WI38 (cell line): Measurements from ENCODE around the gene OVAAL.

ENCODE experiments used
- H3K4me3 ChIP-seq: 2 replicates; pipeline ENCODE4 v1.5.1; 2011; ENCODE audit warnings: low read depth, mild to moderate bottlenecking, control low read depth, low read length
- TF ChIP-seq, protein P1 (sequence below): IDR thresholded peaks from 2 replicates; pipeline ENCODE4 v1.5.1; 2012; ENCODE audit warnings: low read depth, mild to moderate bottlenecking, control low read depth, low read length

The OVAAL gene

DNA sequence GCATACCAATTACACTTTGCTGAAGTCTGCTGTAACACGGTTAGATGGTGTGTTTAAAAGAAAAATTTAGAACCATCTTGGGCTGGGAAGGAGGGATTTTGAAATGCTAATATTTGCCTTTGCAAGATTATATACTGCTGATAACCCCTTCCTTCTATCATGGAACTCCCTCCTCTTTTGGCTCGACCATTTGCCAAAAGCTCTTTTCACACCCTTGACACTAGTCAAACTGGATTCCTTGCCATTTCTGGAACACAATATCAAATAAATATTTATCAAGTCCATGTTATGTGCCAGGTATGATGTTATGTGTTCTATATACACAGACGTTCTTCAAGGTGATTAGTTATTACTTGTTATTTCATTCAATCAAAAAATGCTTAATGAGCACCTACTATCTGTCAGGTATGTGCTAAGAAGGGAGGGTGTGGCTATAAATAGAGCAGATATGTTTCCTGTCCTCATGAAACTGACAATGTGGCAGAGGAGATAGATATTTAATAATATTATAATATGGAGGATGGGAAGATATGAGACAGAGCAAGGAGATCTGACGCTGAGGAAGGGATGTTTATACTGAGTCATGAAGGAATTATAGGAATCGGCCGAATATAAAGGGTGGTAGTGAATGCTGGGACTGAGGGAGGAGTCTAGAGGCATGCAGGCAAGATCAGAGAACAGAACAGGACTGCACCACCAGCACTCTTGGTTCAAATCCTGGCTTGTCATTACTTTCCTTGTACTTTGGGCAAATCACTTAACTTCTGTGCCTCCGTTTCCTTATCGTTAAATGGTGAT is 56.9 kb downstream of the OVAAL start:
- TF ChIP-seq, protein P1, sequence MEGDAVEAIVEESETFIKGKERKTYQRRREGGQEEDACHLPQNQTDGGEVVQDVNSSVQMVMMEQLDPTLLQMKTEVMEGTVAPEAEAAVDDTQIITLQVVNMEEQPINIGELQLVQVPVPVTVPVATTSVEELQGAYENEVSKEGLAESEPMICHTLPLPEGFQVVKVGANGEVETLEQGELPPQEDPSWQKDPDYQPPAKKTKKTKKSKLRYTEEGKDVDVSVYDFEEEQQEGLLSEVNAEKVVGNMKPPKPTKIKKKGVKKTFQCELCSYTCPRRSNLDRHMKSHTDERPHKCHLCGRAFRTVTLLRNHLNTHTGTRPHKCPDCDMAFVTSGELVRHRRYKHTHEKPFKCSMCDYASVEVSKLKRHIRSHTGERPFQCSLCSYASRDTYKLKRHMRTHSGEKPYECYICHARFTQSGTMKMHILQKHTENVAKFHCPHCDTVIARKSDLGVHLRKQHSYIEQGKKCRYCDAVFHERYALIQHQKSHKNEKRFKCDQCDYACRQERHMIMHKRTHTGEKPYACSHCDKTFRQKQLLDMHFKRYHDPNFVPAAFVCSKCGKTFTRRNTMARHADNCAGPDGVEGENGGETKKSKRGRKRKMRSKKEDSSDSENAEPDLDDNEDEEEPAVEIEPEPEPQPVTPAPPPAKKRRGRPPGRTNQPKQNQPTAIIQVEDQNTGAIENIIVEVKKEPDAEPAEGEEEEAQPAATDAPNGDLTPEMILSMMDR, result no peak
- H3K4me3 ChIP-seq, result no peak overlapping the region
